GM13976 (cell line): ENCODE data around the gene LHFPL3.

ENCODE experiments used
- DNase-seq: peaks from one replicate; pipeline ENCODE4 v3.0.0; 2012; ENCODE audit warnings: low spot score
- in situ Hi-C: fragments of 300-500 bp; cut with MboI; formaldehyde crosslinking; loops from one replicate; pipeline ENCODE4 v1.12.0; 2022; ENCODE audit warnings: low sequenced_read_pairs, mixed read lengths, inconsistent platforms; ENCODE audit not compliant: unreplicated experiment
- TF ChIP-seq, protein P1 (sequence below): IDR thresholded peaks from 2 replicates; pipeline ENCODE4 v1.5.1; 2012; ENCODE audit warnings: borderline replicate concordance, mild to moderate bottlenecking; ENCODE audit not compliant: insufficient read depth; ENCODE audit errors: extremely low read depth, missing control alignments, control extremely low read depth

Gene LHFPL3

DNA sequence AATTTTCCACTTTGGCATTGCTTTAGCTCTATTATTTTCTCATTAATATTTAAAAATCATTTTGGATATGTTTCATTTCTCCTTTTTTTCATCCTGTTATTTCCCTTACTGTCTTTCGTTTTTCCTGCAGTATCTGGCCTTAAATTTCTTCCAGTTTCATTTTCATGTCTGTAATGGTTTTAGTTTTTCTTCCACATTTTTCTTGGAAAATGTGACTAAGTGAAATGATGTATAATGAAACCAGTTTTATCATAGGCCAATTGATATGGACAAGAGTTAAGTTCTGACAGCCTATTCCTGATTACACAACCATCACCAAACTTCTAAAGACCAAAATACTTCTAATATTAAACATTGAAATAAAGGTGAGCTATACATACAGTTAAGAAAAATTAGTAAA, 158.5 kb downstream of the LHFPL3 start:
- in situ Hi-C loops, result no loop called here
- DNase-seq, result no peak
- TF ChIP-seq, protein P1, sequence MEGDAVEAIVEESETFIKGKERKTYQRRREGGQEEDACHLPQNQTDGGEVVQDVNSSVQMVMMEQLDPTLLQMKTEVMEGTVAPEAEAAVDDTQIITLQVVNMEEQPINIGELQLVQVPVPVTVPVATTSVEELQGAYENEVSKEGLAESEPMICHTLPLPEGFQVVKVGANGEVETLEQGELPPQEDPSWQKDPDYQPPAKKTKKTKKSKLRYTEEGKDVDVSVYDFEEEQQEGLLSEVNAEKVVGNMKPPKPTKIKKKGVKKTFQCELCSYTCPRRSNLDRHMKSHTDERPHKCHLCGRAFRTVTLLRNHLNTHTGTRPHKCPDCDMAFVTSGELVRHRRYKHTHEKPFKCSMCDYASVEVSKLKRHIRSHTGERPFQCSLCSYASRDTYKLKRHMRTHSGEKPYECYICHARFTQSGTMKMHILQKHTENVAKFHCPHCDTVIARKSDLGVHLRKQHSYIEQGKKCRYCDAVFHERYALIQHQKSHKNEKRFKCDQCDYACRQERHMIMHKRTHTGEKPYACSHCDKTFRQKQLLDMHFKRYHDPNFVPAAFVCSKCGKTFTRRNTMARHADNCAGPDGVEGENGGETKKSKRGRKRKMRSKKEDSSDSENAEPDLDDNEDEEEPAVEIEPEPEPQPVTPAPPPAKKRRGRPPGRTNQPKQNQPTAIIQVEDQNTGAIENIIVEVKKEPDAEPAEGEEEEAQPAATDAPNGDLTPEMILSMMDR, result no peak

- no peak for DNase-seq
- TF ChIP-seq, protein P1, result no peak
- in situ Hi-C loops, result no loop called here
Observed at GRCh38 chr7:104487642-104488041, 159.2 kb downstream of the LHFPL3 start.

DNA sequence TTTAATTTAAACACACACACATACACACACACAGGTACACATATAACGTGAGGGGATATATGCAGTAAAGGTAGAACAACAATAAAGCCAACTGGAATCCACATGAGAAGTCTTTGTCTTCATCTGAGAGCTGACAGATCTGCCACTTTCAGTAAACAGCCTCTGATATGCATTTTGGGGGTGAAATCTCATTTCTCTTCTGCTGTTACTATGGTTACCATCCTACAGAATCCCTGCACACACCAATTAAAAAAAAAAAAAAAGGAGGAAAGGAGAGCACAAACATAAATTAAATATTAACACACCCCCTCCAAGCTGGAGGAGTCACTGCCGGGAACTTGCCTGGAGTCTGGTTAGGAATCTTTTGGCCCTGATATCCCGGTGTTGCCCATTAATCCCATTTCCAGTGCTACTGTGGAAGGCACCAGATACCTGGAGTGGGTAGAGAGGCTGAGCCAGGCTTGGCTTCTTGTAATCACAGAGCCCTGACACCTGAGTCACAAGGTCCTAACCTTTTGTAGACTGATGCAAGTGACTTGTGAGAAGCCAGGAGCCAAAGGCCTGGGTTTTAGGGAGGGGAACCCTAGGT, 169.1 kb downstream of the LHFPL3 start:
- in situ Hi-C loops, result no loop called here
- TF ChIP-seq, protein P1, result no peak
- DNase-seq, result no peak

DNA sequence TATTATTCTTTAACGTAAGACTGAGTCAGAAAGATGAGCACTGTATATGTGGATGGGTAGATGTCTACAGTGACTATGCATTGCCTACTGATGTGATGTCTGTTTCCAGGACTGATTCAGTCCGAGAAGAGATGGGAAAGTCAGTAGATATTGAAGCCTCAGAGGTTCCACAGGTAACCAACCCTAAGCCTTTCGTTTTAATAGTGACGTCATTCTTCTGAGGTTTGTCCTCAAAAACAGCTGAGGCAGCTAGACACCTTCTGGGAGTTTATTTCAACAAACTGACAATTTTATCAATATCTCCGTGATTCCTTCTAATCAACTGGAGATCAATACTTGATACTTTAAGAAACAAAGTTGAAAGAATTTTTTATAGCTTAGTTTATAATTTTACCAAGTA, 171.6 kb downstream of the LHFPL3 start:
- in situ Hi-C loops, result no loop called here
- TF ChIP-seq, protein P1, result no peak
- DNase-seq, result no peak

GRCh38 chr7:104509874-104510273, 181.5 kb downstream of the LHFPL3 start:
- no peak for DNase-seq
- in situ Hi-C loops, result no loop called here
- TF ChIP-seq, protein P1, result no peak

DNA sequence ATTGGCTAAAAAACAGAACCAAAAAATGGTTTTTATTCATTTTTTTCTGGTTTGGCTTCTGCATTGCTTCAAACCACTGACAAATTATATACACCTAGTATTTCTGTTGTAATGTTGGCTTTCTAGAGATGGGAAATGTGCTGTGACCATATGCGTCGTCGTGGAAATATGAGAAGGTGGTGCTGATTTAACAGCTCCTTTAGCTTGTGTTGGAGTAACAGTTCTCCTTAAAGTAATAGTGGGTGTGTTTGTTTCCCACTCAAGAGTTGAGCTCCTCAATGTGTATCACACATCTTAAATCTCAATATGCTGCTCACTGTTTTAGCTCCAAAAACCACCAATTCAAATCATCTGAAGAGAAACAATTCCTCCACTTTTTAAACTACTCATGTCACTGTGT, 196.4 kb downstream of the LHFPL3 start:
- in situ Hi-C loops, result no loop called here
- TF ChIP-seq, protein P1, result no peak
- DNase-seq, result no peak
